Glutamatergic neuron (in vitro differentiated cells): ENCODE measurements around the gene SLC50A1. TPM values are rescaled to one million over a fixed set of nuclear protein-coding genes. Genes with fewer than 3 reads are reported as not detected.
A peak's percentile ranks its signal among the peaks of the same experiment; 100 is the strongest.

ENCODE experiments used
- DNase-seq: peaks from one replicate; pipeline ENCODE4 v3.0.0; 2022
- H3K27ac Mint-ChIP-seq: one replicate; pipeline ENCODE4 v1.8.0; 2020; ENCODE audit warnings: mild to moderate bottlenecking, mixed read lengths, inconsistent platforms; ENCODE audit not compliant: unreplicated experiment
- H3K27me3 Mint-ChIP-seq: one replicate; pipeline ENCODE4 v1.8.0; 2020; ENCODE audit warnings: mild to moderate bottlenecking, moderate library complexity, mixed read lengths, inconsistent platforms; ENCODE audit not compliant: unreplicated experiment
- H3K36me3 Mint-ChIP-seq: one replicate; pipeline ENCODE4 v1.8.0; 2020; ENCODE audit warnings: mild to moderate bottlenecking, mixed read lengths, inconsistent platforms; ENCODE audit not compliant: unreplicated experiment
- H3K4me1 Mint-ChIP-seq: one replicate; pipeline ENCODE4 v1.8.0; 2020; ENCODE audit warnings: mild to moderate bottlenecking, low read depth, mixed read lengths, inconsistent platforms; ENCODE audit not compliant: unreplicated experiment
- H3K4me3 Mint-ChIP-seq: one replicate; pipeline ENCODE4 v1.8.0; 2020; ENCODE audit warnings: mild to moderate bottlenecking, mixed read lengths, inconsistent platforms; ENCODE audit not compliant: unreplicated experiment
- H3K9me3 Mint-ChIP-seq: one replicate; pipeline ENCODE4 v1.8.0; 2020; ENCODE audit warnings: mild to moderate bottlenecking, moderate library complexity, mixed read lengths, inconsistent platforms; ENCODE audit not compliant: unreplicated experiment
- CTCF ChIP-seq: fragments of 200-600 bp; sonication (generic); IDR thresholded peaks from one replicate; pipeline ENCODE4 v1.5.0; 2021; ENCODE audit not compliant: partially characterized antibody, unreplicated experiment
- long read RNA-seq: library from polyadenylated mRNA; unstranded; transcript quantifications from one replicate; pipeline ENCODE4 v2.0.0, GENCODE V29; 2020; ENCODE audit not compliant: unreplicated experiment
- total RNA-seq: library from RNA; stranded (reverse); fragmentation: NEBNext Ultra II Directional; extraction: Animal tissue kit (Norgen Biotek cat#: 25700); gene quantifications from one replicate; pipeline ENCODE4 v1.2.1, GENCODE V29; 2021; ENCODE audit not compliant: unreplicated experiment

The SLC50A1 gene
- total RNA-seq = 8.6 TPM
- long read RNA-seq, partial matches to known transcripts = 1 of 7 reads
- long read RNA-seq, other reads (novel, unspliced or antisense) = 0 of 7 reads

- no peak for TF ChIP-seq CTCF
- H3K27ac Mint-ChIP-seq = peak within 1 kb of the TSS; percentile 98
- peaks cover 6% of the 10 kb centered on the region for H3K4me1 Mint-ChIP-seq
- H3K36me3 Mint-ChIP-seq = no peaks in the 10 kb centered on the region
- peaks cover 11% of the 10 kb centered on the region for H3K27me3 Mint-ChIP-seq
- peak within 1 kb of the TSS; percentile 100 for H3K4me3 Mint-ChIP-seq
- peak; percentile 98 for DNase-seq
- H3K9me3 Mint-ChIP-seq = peaks cover 6% of the 10 kb centered on the region
Observed at GRCh38 chr1:155135415-155136028, at the start of gene SLC50A1. Gene SLC50A1 (plus strand): TSS chr1:155135852. CDS start chr1:155135912, 60 bp downstream.

GRCh38 chr1:155086128-155086741, 49.4 kb upstream of the SLC50A1 start:
- Mint-ChIP-seq H3K27me3 (peaks cover 21% of the 10 kb centered on the region), H3K9me3 (peaks cover 8% of the 10 kb centered on the region), H3K36me3 (no peaks in the 10 kb centered on the region), H3K4me1 (peaks cover 16% of the 10 kb centered on the region), H3K4me3 (no peak overlapping the region), H3K27ac (no peak overlapping the region)
- peak; percentile 100 for TF ChIP-seq CTCF
- DNase-seq = peak; percentile 85

- DNase-seq = no peak
- no peak for TF ChIP-seq CTCF
- Mint-ChIP-seq H3K36me3 (no peaks in the 10 kb centered on the region), H3K27ac (no peak overlapping the region), H3K9me3 (peaks cover 5% of the 10 kb centered on the region), H3K4me1 (peaks cover 12% of the 10 kb centered on the region), H3K27me3 (peaks cover 16% of the 10 kb centered on the region), H3K4me3 (no peak overlapping the region)
Observed at GRCh38 chr1:155086856-155087535, 48.7 kb upstream of the SLC50A1 start.

- Mint-ChIP-seq H3K36me3 (no peaks in the 10 kb centered on the region), H3K4me1 (peaks cover 14% of the 10 kb centered on the region), H3K27ac (no peak overlapping the region), H3K4me3 (peak overlapping the region; percentile 61), H3K9me3 (peaks cover 9% of the 10 kb centered on the region), H3K27me3 (peaks cover 8% of the 10 kb centered on the region)
- TF ChIP-seq CTCF = peak; percentile 99
- DNase-seq = peak; percentile 92
Observed at GRCh38 chr1:155091071-155092051, 44.3 kb upstream of the SLC50A1 start.
